B cell (primary cell): ENCODE results near the gene CD8A. TPM values are rescaled to one million over a fixed set of nuclear protein-coding genes. Genes with fewer than 3 reads are reported as not detected.

ENCODE experiments used
- ATAC-seq: fragments of 200-7000 bp; cut with Tn5 transposase; one replicate; pipeline ENCODE4 v1.10.0; 2021; ENCODE audit warnings: low read depth, mild to moderate bottlenecking, moderate number of reproducible peaks, moderate library complexity
- CTCF ChIA-PET: fragments of 350-600 bp; sonication (Branson Sonifier 250); formaldehyde crosslinking; loops from one replicate; lab custom pipeline; 2021; ENCODE audit warnings: antibody characterized with exemption, inconsistent platforms; lab: Charles Lee
- POLR2A ChIA-PET: fragments of 350-600 bp; sonication (Branson Sonifier 250); formaldehyde crosslinking; loops from one replicate; lab custom pipeline; 2021; ENCODE audit warnings: antibody characterized with exemption; lab: Charles Lee
- DNase-seq: peaks from one replicate; pipeline ENCODE4 v3.0.0; 2013
- H2AFZ ChIP-seq: 2 replicates; pipeline ENCODE4 v1.6.1; 2012; ENCODE audit warnings: mild to moderate bottlenecking, low read depth, low read length; ENCODE audit not compliant: insufficient read depth, poor library complexity, severe bottlenecking
- H3K27ac ChIP-seq, 2 donors: 1 replicate in 1 of 2; 2 replicates in 1 of 2; pipeline ENCODE4 v1.5.1; 2012 to 2013; ENCODE audit warnings: low read length in 2 of 2, mild to moderate bottlenecking in 2 of 2, moderate library complexity in 1 of 2
- H3K27me3 ChIP-seq, 4 experiments: fragments of 200-600 bp in 1 of 4; sonication (generic) in 1 of 4; replicated peaks in 1 of 4; 1 replicate in 2 of 4; 2 replicates in 2 of 4; pipeline versions ENCODE4 v1.6.1 to v1.7.0; 2013 to 2016; ENCODE audit warnings: low read length in 3 of 4, mild to moderate bottlenecking in 2 of 4, mixed read lengths in 1 of 4, moderate library complexity in 1 of 4; ENCODE audit not compliant: insufficient read depth in 4 of 4, control insufficient read depth in 3 of 4; ENCODE audit errors: control extremely low read depth in 1 of 4
- H3K36me3 ChIP-seq, 2 experiments: replicated peaks in 1 of 2; 1 replicate in 1 of 2; 2 replicates in 1 of 2; pipeline versions ENCODE4 v1.6.1 to v1.7.1; 2013; ENCODE audit warnings: low read length in 1 of 2; ENCODE audit not compliant: insufficient read depth in 2 of 2, control insufficient read depth in 1 of 2; ENCODE audit errors: control extremely low read depth in 1 of 2, extremely low read depth in 1 of 2
- H3K4me1 ChIP-seq, 2 donors: fragments of 200-600 bp in 1 of 2; sonication (generic) in 1 of 2; 1 replicate in 1 of 2; 2 replicates in 1 of 2; pipeline versions ENCODE4 v1.5.1 to v1.6.1; 2013 to 2017; ENCODE audit warnings: low read length in 2 of 2; ENCODE audit not compliant: control insufficient read depth in 2 of 2, insufficient read depth in 2 of 2
- H3K4me2 ChIP-seq: replicated peaks from 2 replicates; pipeline ENCODE3; 2012; ENCODE audit warnings: mild to moderate bottlenecking, low read depth, low read length; ENCODE audit not compliant: poor library complexity, severe bottlenecking
- H3K4me3 ChIP-seq, 5 experiments: fragments of 200-600 bp in 1 of 5; sonication (generic) in 1 of 5; 1 replicate in 3 of 5; 2 replicates in 2 of 5; pipeline versions ENCODE4 v1.5.1 to v1.7.0; 2011 to 2016; ENCODE audit warnings: low read length in 4 of 5, mild to moderate bottlenecking in 4 of 5, low read depth in 2 of 5, control low read depth in 1 of 5, moderate library complexity in 1 of 5; ENCODE audit not compliant: insufficient read depth in 1 of 5; ENCODE audit errors: control extremely low read depth in 1 of 5, extremely low read depth in 1 of 5
- H3K79me2 ChIP-seq: fragments of 200-600 bp; sonication (generic); one replicate; pipeline ENCODE4 v1.6.0; 2016; ENCODE audit warnings: low read length; ENCODE audit not compliant: control insufficient read depth, insufficient read depth
- H3K9ac ChIP-seq: fragments of 200-600 bp; sonication (generic); 2 replicates; pipeline ENCODE4 v1.6.1; 2017; ENCODE audit warnings: mild to moderate bottlenecking, low read length, moderate library complexity
- H3K9me3 ChIP-seq, 3 donors: one replicate each; pipeline versions ENCODE4 v1.6.1 to v1.7.1; 2013; ENCODE audit warnings: low read length in 2 of 3; ENCODE audit not compliant: control insufficient read depth in 2 of 3, insufficient read depth in 1 of 3; ENCODE audit errors: control extremely low read depth in 1 of 3
- H4K20me1 ChIP-seq: 2 replicates; pipeline ENCODE4 v1.6.0; 2012; ENCODE audit warnings: mild to moderate bottlenecking, low read length; ENCODE audit not compliant: insufficient read depth, control insufficient read depth, poor library complexity, severe bottlenecking
- H3K27ac Mint-ChIP-seq: one replicate; pipeline ENCODE4 v1.8.0; 2021; ENCODE audit warnings: mixed read lengths
- H3K27me3 Mint-ChIP-seq: one replicate; pipeline ENCODE4 v1.8.0; 2021; ENCODE audit warnings: mixed read lengths
- H3K4me1 Mint-ChIP-seq: one replicate; pipeline ENCODE4 v1.8.0; 2021; ENCODE audit warnings: mixed read lengths
- H3K4me3 Mint-ChIP-seq: one replicate; pipeline ENCODE4 v1.8.0; 2021; ENCODE audit warnings: mixed read lengths
- H3K9me3 Mint-ChIP-seq: one replicate; pipeline ENCODE4 v1.8.0; 2022; ENCODE audit warnings: mixed read lengths; ENCODE audit not compliant: insufficient read depth
- EZH2 ChIP-seq: IDR thresholded peaks from 2 replicates; pipeline ENCODE4 v1.6.1; 2012; ENCODE audit warnings: borderline replicate concordance, low read depth, mild to moderate bottlenecking, moderate library complexity, low read length; ENCODE audit not compliant: insufficient read depth, poor library complexity, severe bottlenecking
- WGBS: methylation state at CpG from one replicate; pipeline ENCODE4 v1.1.5; 2013; ENCODE audit warnings: missing lambda C conversion rate; ENCODE audit not compliant: insufficient coverage; 5-methylcytosine and 5-hydroxymethylcytosine counted together
- intact Hi-C: fragments of 100-400 bp; cut with micrococcal nuclease; formaldehyde crosslinking; loops from one replicate; pipeline ENCODE4 v1.10.0; 2022
- polyA plus RNA-seq: library from polyadenylated mRNA; depleted of rRNA; stranded (reverse); fragments of >200 nt; gene quantifications from 2 replicates; pipeline ENCODE4 v1.2.3, GENCODE V29; 2012
- total RNA-seq, 2 donors: library from RNA; stranded (reverse); fragments of 120-200 nt in 1 of 2; gene quantifications; 1 replicate in 1 of 2; 2 replicates in 1 of 2; pipeline versions ENCODE4 v1.2.3 to v1.2.4, GENCODE V29; 2013 to 2022
- TF ChIP-seq, protein P1 (sequence below): fragments of 200-600 bp; IDR thresholded peaks from one replicate; pipeline ENCODE4 v1.8.0; 2022; ENCODE audit warnings: antibody characterized with exemption, mild to moderate bottlenecking

CD8A gene
- total and polyA plus RNA-seq, 2 donors (not counting 1 experiment from before 2014, with no cell fraction given) = 0.49 to 0.76 TPM

GRCh38 chr2:86769838-86770237, 20.9 kb downstream of the CD8A start:
- H3K4me2 ChIP-seq = no peak overlapping the region
- no peak for ATAC-seq
- no peak overlapping the region for H3K9ac ChIP-seq
- intact Hi-C loops = no loop called here
- Mint-ChIP-seq H3K27me3 (no peaks in the 10 kb centered on the region), H3K27ac (no peak overlapping the region), H3K4me3 (no peak overlapping the region), H3K9me3 (no peaks in the 10 kb centered on the region), H3K4me1 (peaks cover 1% of the 10 kb centered on the region)
- peaks cover 14 to 83% of the 10 kb centered on the region in 2 experiments for H3K36me3 ChIP-seq
- H3K4me1 ChIP-seq = no peaks in the 10 kb centered on the region
- no peak overlapping the region for H2AFZ ChIP-seq
- no peaks in the 10 kb centered on the region for H3K9me3 ChIP-seq
- DNase-seq = no peak
- no peaks in the 10 kb centered on the region for H3K27me3 ChIP-seq
- H3K79me2 ChIP-seq = peaks cover 9% of the 10 kb centered on the region
- no peak overlapping the region for H3K4me3 ChIP-seq
- CTCF ChIA-PET = no interaction called here
- H3K27ac ChIP-seq = no peak overlapping the region
- no peak for TF ChIP-seq EZH2
- TF ChIP-seq, protein P1, sequence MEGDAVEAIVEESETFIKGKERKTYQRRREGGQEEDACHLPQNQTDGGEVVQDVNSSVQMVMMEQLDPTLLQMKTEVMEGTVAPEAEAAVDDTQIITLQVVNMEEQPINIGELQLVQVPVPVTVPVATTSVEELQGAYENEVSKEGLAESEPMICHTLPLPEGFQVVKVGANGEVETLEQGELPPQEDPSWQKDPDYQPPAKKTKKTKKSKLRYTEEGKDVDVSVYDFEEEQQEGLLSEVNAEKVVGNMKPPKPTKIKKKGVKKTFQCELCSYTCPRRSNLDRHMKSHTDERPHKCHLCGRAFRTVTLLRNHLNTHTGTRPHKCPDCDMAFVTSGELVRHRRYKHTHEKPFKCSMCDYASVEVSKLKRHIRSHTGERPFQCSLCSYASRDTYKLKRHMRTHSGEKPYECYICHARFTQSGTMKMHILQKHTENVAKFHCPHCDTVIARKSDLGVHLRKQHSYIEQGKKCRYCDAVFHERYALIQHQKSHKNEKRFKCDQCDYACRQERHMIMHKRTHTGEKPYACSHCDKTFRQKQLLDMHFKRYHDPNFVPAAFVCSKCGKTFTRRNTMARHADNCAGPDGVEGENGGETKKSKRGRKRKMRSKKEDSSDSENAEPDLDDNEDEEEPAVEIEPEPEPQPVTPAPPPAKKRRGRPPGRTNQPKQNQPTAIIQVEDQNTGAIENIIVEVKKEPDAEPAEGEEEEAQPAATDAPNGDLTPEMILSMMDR = no peak
- POLR2A ChIA-PET = no interaction called here
- peaks cover 27% of the 10 kb centered on the region for H4K20me1 ChIP-seq
- 96% methylated on average over 3 of the region's 4 CpGs for WGBS

DNA sequence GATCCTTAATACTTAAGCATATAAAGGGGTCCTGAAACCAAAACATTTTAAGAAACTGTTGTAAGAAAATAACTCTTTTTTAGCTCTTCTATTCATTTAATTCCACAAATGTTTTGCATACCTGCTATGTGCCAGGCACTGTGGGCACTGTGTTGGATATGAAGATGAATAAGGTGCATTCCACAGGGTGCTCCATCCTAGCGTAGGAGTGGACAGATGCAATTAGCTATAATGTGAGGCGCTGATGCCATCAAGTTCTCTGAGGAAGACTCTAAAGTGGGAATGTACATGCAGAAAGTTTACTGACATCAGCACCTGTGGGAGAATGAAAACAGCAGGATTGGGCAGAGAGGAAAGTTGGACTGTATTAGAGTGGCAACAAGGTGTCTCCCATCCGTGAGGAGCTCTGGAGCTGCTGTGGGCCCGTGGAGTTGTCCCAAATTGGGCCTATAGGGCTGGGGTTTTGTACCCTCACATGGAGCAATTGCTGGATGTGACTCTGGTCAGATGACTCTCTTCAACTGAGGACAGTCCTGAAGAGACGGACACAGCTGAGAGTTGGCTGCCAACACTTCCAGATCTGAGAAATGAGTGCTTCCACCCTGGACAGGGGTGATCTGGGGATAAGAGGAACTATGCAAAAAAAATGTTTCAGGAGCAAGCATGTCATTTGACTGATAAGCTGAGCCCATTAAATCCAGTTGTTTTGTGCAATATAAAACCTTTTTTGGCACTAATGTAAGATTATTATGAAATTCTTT, 22.3 kb downstream of the CD8A start:
- no peak overlapping the region for H3K27ac ChIP-seq
- DNase-seq = no peak
- H3K27me3 Mint-ChIP-seq = no peaks in the 10 kb centered on the region
- H3K9me3 ChIP-seq = no peaks in the 10 kb centered on the region
- H3K4me3 ChIP-seq = no peak overlapping the region
- no peak overlapping the region for H3K4me3 Mint-ChIP-seq
- no peaks in the 10 kb centered on the region for H3K4me1 ChIP-seq
- no peaks in the 10 kb centered on the region for H3K9me3 Mint-ChIP-seq
- peaks cover 7% of the 10 kb centered on the region for H3K4me1 Mint-ChIP-seq
- no peak overlapping the region for H3K27ac Mint-ChIP-seq
- CTCF ChIA-PET = interaction anchor here (0.5 kb wide), 1 partner anchor 36 kb away, joined by 4 read pairs; no protein-coding TSS in a partner anchor
- H3K4me2 ChIP-seq = no peak overlapping the region
- intact Hi-C loops = no loop called here
- H3K36me3 ChIP-seq = peaks cover 6 to 68% of the 10 kb centered on the region in 2 experiments
- H3K27me3 ChIP-seq = no peaks in the 10 kb centered on the region
- 98% methylated on average over 5 of the region's 5 CpGs for WGBS
- POLR2A ChIA-PET = no interaction called here
- TF ChIP-seq EZH2 = no peak
- TF ChIP-seq, protein P1 = no peak
- H3K9ac ChIP-seq = no peak overlapping the region
- H3K79me2 ChIP-seq = peaks cover 9% of the 10 kb centered on the region
- H2AFZ ChIP-seq = no peak overlapping the region
- ATAC-seq = no peak
- H4K20me1 ChIP-seq = peaks cover 37% of the 10 kb centered on the region
